PC-3 (cell line): ENCODE measurements around the gene SDK1.

ENCODE experiments used
- EZH2 ChIP-seq: fragments of 300-600 bp; sonication (generic); IDR thresholded peaks from one replicate; pipeline ENCODE4 v1.6.1; 2017; ENCODE audit warnings: antibody characterized with exemption, mild to moderate bottlenecking, low read length; ENCODE audit not compliant: unreplicated experiment
- EZH2phosphoT487 ChIP-seq: fragments of 300-600 bp; sonication (generic); IDR thresholded peaks from 2 replicates; pipeline ENCODE4 v1.6.1; 2018; ENCODE audit warnings: mild to moderate bottlenecking, antibody characterized with exemption, low read length, borderline replicate concordance
- TF ChIP-seq, protein P1 (sequence below): fragments of 300-600 bp; sonication (generic); conservative IDR thresholded peaks from 2 replicates; pipeline ENCODE4 v1.5.1; 2017; ENCODE audit warnings: antibody characterized with exemption, low read depth, mild to moderate bottlenecking, low read length

DNA sequence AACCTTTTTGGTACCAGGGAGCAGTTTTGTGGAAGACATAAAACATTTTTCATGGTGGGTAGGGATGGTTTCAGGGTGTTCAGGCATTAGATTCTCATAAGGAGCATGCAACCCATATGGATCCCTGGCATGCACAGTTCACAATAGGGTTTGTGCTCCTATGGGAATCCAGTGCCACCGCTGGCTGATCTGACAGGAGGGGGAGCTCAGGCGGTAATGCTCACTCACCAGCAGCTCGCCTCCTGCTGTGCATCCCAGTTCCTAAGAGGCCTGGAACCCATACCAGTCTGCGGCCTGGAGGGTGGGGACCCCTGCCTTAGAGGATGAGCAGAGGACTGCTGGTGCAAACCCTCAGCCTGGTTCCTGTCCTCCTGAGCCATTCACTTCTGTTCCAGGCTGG lies 561.7 kb downstream of the SDK1 start:
- TF ChIP-seq, protein P1, sequence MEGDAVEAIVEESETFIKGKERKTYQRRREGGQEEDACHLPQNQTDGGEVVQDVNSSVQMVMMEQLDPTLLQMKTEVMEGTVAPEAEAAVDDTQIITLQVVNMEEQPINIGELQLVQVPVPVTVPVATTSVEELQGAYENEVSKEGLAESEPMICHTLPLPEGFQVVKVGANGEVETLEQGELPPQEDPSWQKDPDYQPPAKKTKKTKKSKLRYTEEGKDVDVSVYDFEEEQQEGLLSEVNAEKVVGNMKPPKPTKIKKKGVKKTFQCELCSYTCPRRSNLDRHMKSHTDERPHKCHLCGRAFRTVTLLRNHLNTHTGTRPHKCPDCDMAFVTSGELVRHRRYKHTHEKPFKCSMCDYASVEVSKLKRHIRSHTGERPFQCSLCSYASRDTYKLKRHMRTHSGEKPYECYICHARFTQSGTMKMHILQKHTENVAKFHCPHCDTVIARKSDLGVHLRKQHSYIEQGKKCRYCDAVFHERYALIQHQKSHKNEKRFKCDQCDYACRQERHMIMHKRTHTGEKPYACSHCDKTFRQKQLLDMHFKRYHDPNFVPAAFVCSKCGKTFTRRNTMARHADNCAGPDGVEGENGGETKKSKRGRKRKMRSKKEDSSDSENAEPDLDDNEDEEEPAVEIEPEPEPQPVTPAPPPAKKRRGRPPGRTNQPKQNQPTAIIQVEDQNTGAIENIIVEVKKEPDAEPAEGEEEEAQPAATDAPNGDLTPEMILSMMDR = no peak
- TF ChIP-seq EZH2phosphoT487 (no peak), EZH2 (no peak)
